Kidney (tissue), 14 donors: Measurements from ENCODE around the gene ITIH4. TPM values are rescaled to one million over a fixed set of nuclear protein-coding genes. Genes with fewer than 3 reads are reported as not detected.

Experiments used
- DNase-seq, 5 donors: peaks; one replicate each; pipeline ENCODE4 v3.0.0-alpha.2; 2013 to 2020
- FAIRE-seq: peaks from 2 replicates; lab custom pipeline; 2012; peaks lifted over from hg19 to GRCh38; lab: Jason Lieb, UNC
- H3K27ac ChIP-seq, 2 donors: one replicate each; pipeline ENCODE4 v1.7.0; 2013; ENCODE audit warnings: low read depth in 2 of 2, low read length in 2 of 2, inconsistent platforms in 1 of 2
- H3K27me3 ChIP-seq: one replicate; pipeline ENCODE4 v1.7.1; 2013; ENCODE audit warnings: low read length, inconsistent platforms; ENCODE audit not compliant: control insufficient read depth, insufficient read depth
- H3K36me3 ChIP-seq, 3 donors: one replicate each; pipeline versions ENCODE4 v1.7.0 to v1.7.1; 2013; ENCODE audit warnings: low read length in 3 of 3, control low read depth in 1 of 3, inconsistent platforms in 1 of 3; ENCODE audit not compliant: insufficient read depth in 3 of 3, control insufficient read depth in 2 of 3
- H3K4me1 ChIP-seq, 3 donors: one replicate each; pipeline versions ENCODE4 v1.7.0 to v1.7.1; 2013; ENCODE audit warnings: low read length in 3 of 3, inconsistent platforms in 1 of 3, low read depth in 1 of 3; ENCODE audit not compliant: control insufficient read depth in 2 of 3, insufficient read depth in 2 of 3
- H3K4me3 ChIP-seq, 3 donors: one replicate each; pipeline versions ENCODE4 v1.7.0 to v1.8.1; 2013; ENCODE audit warnings: low read length in 3 of 3, control low read depth in 1 of 3, inconsistent platforms in 1 of 3
- H3K9ac ChIP-seq, 3 donors: one replicate each; pipeline versions ENCODE4 v1.7.0 to v1.7.1; 2013; ENCODE audit warnings: low read length in 3 of 3, control low read depth in 1 of 3, inconsistent platforms in 1 of 3
- H3K9me3 ChIP-seq, 3 donors: one replicate each; pipeline versions ENCODE4 v1.7.0 to v1.7.1; 2013; ENCODE audit warnings: low read length in 3 of 3, control low read depth in 1 of 3, inconsistent platforms in 1 of 3; ENCODE audit not compliant: control insufficient read depth in 2 of 3, insufficient read depth in 1 of 3
- intact Hi-C: fragments of 100-400 bp; cut with DNase I; formaldehyde crosslinking; loops from one replicate; pipeline ENCODE4 v1.11.1; 2022
- polyA plus RNA-seq: library from polyadenylated mRNA; stranded (reverse); fragments of 350-450 nt; fragmentation: Illumina TruSeq; extraction: RNeasy Lipid Tissue Mini Kit (QIAGEN cat#74804); gene quantifications from one replicate; pipeline ENCODE4 v1.2.3, GENCODE V29; 2014; ENCODE audit warnings: low read depth, low replicate concordance; ENCODE audit not compliant: insufficient read depth
- total RNA-seq: library from RNA; stranded (reverse); fragmentation: NEBNext Ultra II Directional; extraction: Animal tissue kit (Norgen Biotek cat#: 25700); gene quantifications from one replicate; pipeline ENCODE4 v1.2.1, GENCODE V29; 2021
- TF ChIP-seq, protein P1 (sequence below): IDR thresholded peaks from 3 replicates; pipeline ENCODE4 v1.5.1; 2012; ENCODE audit warnings: mild to moderate bottlenecking, moderate library complexity, borderline replicate concordance; ENCODE audit not compliant: insufficient read depth; ENCODE audit errors: extremely low read depth
- donor health status: control.
- donor health status: control.
- donor health status: control.
- donor health status: control.
- donor health status: control.
- donor health status: DM: yes; HTN: yes; CAD: no.
- donor health status: Normal renal cell carcinoma (clear cell type).

The ITIH4 gene
- total and polyA plus RNA-seq, 2 donors from 2014 or later, result 12.9 to 15.4 TPM

DNA sequence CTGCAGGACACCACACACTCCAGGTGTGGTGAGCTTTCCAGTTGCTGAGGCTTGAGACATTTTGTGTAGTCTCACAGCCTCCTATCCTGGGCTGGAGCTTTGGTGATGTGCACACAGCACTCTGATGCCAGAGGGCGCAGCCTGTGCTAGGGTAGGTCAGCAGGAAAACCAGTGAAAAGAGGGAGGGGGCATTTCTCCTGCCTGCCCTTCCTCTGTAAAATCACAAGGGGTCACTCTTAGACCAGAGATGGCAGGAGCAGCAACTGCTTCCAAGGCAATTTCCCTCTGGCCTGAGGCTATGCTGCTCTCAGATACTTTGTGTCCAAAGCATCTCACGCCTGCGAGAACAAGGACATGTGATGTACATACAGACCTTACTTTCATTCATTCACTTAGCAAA, 20.9 kb upstream of the ITIH4 start:
- DNase-seq, result peak in 4 of 5 donors; percentile 31 to 60 (median 51)
- no peak for FAIRE-seq
- intact Hi-C loops, result no loop called here

DNA sequence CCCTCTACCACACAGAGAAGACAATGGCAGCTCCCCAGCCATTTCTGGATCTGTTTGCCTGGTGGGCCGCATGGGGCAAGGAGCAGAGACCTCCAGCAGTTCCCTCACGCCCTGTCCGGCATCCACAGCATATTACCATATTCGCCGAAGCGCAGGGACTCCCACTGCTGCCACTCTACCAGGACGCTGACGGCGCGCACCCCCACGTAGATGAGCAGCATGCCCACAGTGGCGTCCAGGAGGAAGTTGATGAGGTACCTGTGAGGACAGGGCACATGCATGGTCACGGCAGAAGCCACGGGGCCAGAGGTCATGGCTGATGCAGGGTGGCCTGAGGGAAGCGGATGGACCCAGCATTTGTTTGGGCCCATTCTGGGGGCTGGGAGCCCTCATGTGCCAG, 19.2 kb upstream of the ITIH4 start:
- no peak overlapping the region for H3K27ac ChIP-seq
- H3K4me1 ChIP-seq, result peaks cover 0 to 4% (median 0%) of the 10 kb centered on the region in 3 donors
- H3K9ac ChIP-seq, result no peak overlapping the region
- TF ChIP-seq, protein P1, sequence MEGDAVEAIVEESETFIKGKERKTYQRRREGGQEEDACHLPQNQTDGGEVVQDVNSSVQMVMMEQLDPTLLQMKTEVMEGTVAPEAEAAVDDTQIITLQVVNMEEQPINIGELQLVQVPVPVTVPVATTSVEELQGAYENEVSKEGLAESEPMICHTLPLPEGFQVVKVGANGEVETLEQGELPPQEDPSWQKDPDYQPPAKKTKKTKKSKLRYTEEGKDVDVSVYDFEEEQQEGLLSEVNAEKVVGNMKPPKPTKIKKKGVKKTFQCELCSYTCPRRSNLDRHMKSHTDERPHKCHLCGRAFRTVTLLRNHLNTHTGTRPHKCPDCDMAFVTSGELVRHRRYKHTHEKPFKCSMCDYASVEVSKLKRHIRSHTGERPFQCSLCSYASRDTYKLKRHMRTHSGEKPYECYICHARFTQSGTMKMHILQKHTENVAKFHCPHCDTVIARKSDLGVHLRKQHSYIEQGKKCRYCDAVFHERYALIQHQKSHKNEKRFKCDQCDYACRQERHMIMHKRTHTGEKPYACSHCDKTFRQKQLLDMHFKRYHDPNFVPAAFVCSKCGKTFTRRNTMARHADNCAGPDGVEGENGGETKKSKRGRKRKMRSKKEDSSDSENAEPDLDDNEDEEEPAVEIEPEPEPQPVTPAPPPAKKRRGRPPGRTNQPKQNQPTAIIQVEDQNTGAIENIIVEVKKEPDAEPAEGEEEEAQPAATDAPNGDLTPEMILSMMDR, result no peak
- DNase-seq, result peak in 1 of 5 donors; percentile 43
- no peaks in the 10 kb centered on the region for H3K27me3 ChIP-seq
- peaks cover 2 to 31% (median 17%) of the 10 kb centered on the region in 3 donors for H3K36me3 ChIP-seq
- no peak overlapping the region for H3K4me3 ChIP-seq
- no peak for FAIRE-seq
- intact Hi-C loops, result no loop called here
- H3K9me3 ChIP-seq, result no peaks in the 10 kb centered on the region

More for the DNA sequence above, 20.9 kb upstream of the ITIH4 start:
- Histone ChIP-seq H3K9ac (no peak overlapping the region), H3K9me3 (no peaks in the 10 kb centered on the region), H3K4me3 (no peak overlapping the region), H3K36me3 (peaks cover 2 to 31% (median 17%) of the 10 kb centered on the region in 3 donors), H3K27ac (no peak overlapping the region), H3K27me3 (no peaks in the 10 kb centered on the region), H3K4me1 (no peaks in the 10 kb centered on the region)
- TF ChIP-seq, protein P1, result peak; percentile 49

DNA sequence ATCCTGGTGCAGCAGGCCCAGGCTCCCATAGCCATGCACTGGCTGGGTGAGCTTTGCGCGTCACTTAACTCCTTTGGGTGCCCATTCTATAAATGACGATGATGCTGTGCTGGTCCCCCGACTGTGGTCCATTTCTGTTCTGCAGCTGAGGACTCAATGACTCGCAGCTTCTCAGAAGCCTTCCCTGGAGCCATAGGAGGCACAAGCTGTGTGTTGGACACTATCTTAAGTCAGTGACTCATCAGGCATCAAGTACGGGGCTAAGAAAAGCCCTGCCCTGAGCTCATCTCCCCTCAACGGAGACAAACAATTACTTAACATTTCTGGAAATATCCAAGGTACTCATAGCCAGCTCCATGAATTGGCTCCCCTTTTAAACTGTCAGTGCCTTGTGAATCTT, 18.1 kb upstream of the ITIH4 start:
- Histone ChIP-seq H3K27ac (no peak overlapping the region), H3K36me3 (peaks cover 2 to 39% (median 17%) of the 10 kb centered on the region in 3 donors), H3K4me1 (peaks cover 0 to 4% (median 0%) of the 10 kb centered on the region in 3 donors), H3K27me3 (no peaks in the 10 kb centered on the region), H3K9ac (no peak overlapping the region), H3K9me3 (no peaks in the 10 kb centered on the region), H3K4me3 (no peak overlapping the region)
- DNase-seq, result peak in 1 of 5 donors; percentile 27
- TF ChIP-seq, protein P1, result no peak
- no peak for FAIRE-seq
- intact Hi-C loops, result no loop called here

DNA sequence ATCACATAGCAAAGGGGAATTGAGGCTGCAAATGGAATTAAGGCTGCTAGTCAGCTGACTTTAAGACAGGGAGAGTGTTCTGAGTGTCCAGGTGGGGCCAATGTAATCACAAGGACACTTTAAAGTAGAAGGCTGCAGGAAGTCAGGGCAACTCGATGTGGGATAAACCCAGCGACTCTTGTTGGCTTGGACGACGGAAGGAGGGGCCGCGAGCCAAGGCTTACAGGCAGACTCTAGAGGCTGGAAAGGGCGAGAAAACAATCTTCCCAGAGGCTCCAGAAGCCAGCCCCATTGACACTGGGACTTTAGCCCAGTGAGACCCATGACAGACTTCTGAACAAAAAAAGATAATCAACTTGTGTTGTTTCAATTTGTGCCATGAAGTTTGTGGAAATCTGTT, 17.3 kb upstream of the ITIH4 start:
- no peak overlapping the region for H3K9ac ChIP-seq
- intact Hi-C loops, result no loop called here
- no peak overlapping the region for H3K4me3 ChIP-seq

More for the DNA sequence above, 17.3 kb upstream of the ITIH4 start:
- Histone ChIP-seq H3K27me3 (no peaks in the 10 kb centered on the region), H3K9me3 (no peaks in the 10 kb centered on the region), H3K27ac (no peak overlapping the region), H3K36me3 (peaks cover 2 to 35% (median 17%) of the 10 kb centered on the region in 3 donors), H3K4me1 (peaks cover 0 to 4% (median 0%) of the 10 kb centered on the region in 3 donors)
- DNase-seq (no peak), FAIRE-seq (no peak)
- TF ChIP-seq, protein P1, result no peak
